Adrenal gland (tissue), 5 donors: ENCODE data around the gene NDST1.

Experiments
- CTCF ChIP-seq, 6 experiments: fragments of 450-650 bp in 4 of 6; fragments of 200-600 bp in 2 of 6; sonication (generic) in 1 of 6; IDR thresholded peaks; 1 replicate in 5 of 6; 2 replicates in 1 of 6; pipeline versions ENCODE4 v1.5.1 to v1.8.0; 2016 to 2021; ENCODE audit warnings: antibody characterized with exemption in 6 of 6, mild to moderate bottlenecking in 2 of 6, moderate library complexity in 1 of 6
- POLR2A ChIP-seq, 2 donors: fragments of 450-650 bp; IDR thresholded peaks; one replicate each; pipeline ENCODE4 v1.6.1; 2017; ENCODE audit warnings: antibody characterized with exemption in 2 of 2, mild to moderate bottlenecking in 2 of 2, moderate library complexity in 1 of 2
- donor health status: DM: no; HTN: no; CAD: no.

GRCh38 chr5:150550286-150550685 is 42.4 kb downstream of the NDST1 start:
- no peak for TF ChIP-seq CTCF (IDR thresholded peaks at IDR 0.05)
- TF ChIP-seq POLR2A (IDR thresholded peaks at IDR 0.05): no peak
